K562 (cell line): ENCODE measurements around the gene PPIE. TPM values are rescaled to one million over a fixed set of nuclear protein-coding genes. Genes with fewer than 3 reads are reported as not detected.
A peak's percentile ranks its signal among the peaks of the same experiment; 100 is the strongest.
"Not testable (repeated sequence)": the region's sequence is repeated elsewhere in the genome, so short reads cannot be mapped to it uniquely, and the experiment has no call there.

Source experiments
- ATF3 ChIP-seq, 2 experiments: fragments of 450-650 bp in 1 of 2; sonication (generic) in 1 of 2; formaldehyde crosslinking in 1 of 2; IDR thresholded peaks in 1 of 2; conservative IDR thresholded peaks in 1 of 2; 2 replicates each; pipeline versions ENCODE4 v1.6.1 to v1.8.1; 2016 to 2023; ENCODE audit warnings: mild to moderate bottlenecking in 2 of 2, moderate library complexity in 2 of 2, inconsistent platforms in 1 of 2, missing genetic modification reagents in 1 of 2
- ETV1 ChIP-seq: fragments of 450-650 bp; conservative IDR thresholded peaks from 2 replicates; pipeline ENCODE4 v1.6.1; 2016; ENCODE audit warnings: missing genetic modification characterization, control low read depth, low read depth, missing compliant biosample characterization
- GATAD2A ChIP-seq: fragments of 450-650 bp; IDR thresholded peaks from 2 replicates; pipeline ENCODE4 v1.6.1; 2017
- GMEB1 ChIP-seq: fragments of 250-450 bp; sonication (Bioruptor Pico); IDR thresholded peaks from 2 replicates; pipeline ENCODE4 v1.4.0; 2020; ENCODE audit warnings: mild to moderate bottlenecking
- JUND ChIP-seq, 2 experiments: IDR thresholded peaks; 2 replicates in 1 of 2; 3 replicates in 1 of 2; pipeline ENCODE4 v1.6.1; 2011; ENCODE audit warnings: borderline replicate concordance in 2 of 2, low read depth in 2 of 2, low read length in 2 of 2, improper control_type of control experiment in 1 of 2, missing biosample characterization in 1 of 2, missing genetic modification characterization in 1 of 2, missing genetic modification reagents in 1 of 2
- KAT8 ChIP-seq: fragments of 450-650 bp; IDR thresholded peaks from 2 replicates; pipeline ENCODE4 v1.6.1; 2016; ENCODE audit warnings: low read depth, mild to moderate bottlenecking
- SP1 ChIP-seq: sonication (generic); formaldehyde crosslinking; IDR thresholded peaks from 2 replicates; pipeline ENCODE4 v1.8.1; 2022; ENCODE audit warnings: mild to moderate bottlenecking, missing genetic modification reagents
- TBP ChIP-seq: optimal IDR thresholded peaks from 2 replicates; pipeline ENCODE3; 2011; ENCODE audit warnings: low read depth, low read length, improper control_type of control experiment
- TEAD1 ChIP-seq, 2 experiments: fragments of 450-650 bp in 1 of 2; sonication (generic) in 1 of 2; formaldehyde crosslinking; IDR thresholded peaks; 2 replicates each; pipeline versions ENCODE4 v1.4.0 to v1.8.0; 2020 to 2022; ENCODE audit warnings: mild to moderate bottlenecking in 2 of 2, missing genetic modification reagents in 1 of 2
- THRB ChIP-seq: fragments of 450-650 bp; formaldehyde crosslinking; conservative IDR thresholded peaks from 2 replicates; pipeline ENCODE4 v1.4.0; 2022; ENCODE audit warnings: mild to moderate bottlenecking, missing genetic modification characterization
- ZNF232 ChIP-seq: sonication (generic); formaldehyde crosslinking; IDR thresholded peaks from 2 replicates; pipeline ENCODE4 v1.8.0; 2022; ENCODE audit warnings: mild to moderate bottlenecking, missing genetic modification reagents
- ZNF318 ChIP-seq, 2 experiments: fragments of 450-650 bp; IDR thresholded peaks; 2 replicates each; pipeline ENCODE4 v1.6.1; 2016; ENCODE audit warnings: mild to moderate bottlenecking in 2 of 2, borderline replicate concordance in 1 of 2, low read depth in 1 of 2, moderate library complexity in 1 of 2
- polyA plus RNA-seq, 8 experiments: library from polyadenylated mRNA; depleted of rRNA in 4 of 8; stranded (reverse) in 5 of 8; unstranded in 3 of 8; fragments of >200 nt; fragmentation: Nextera tagmentation in 2 of 8; fragmentation: Illumina TruSeq in 1 of 8; extraction: Ambion mirVana in 2 of 8; extraction: Trizol in 1 of 8; gene quantifications; 2 replicates each; pipeline versions ENCODE4 v1.2.1 to v1.2.3, GENCODE V29; 2011 to 2014; ENCODE audit warnings: inconsistent platforms in 1 of 8, missing spikeins in 1 of 8
- total RNA-seq, 7 experiments: library from RNA; depleted of rRNA in 6 of 7; stranded (reverse); fragments of >200 nt in 6 of 7; fragmentation: Illumina TruSeq in 2 of 7; extraction: Trizol in 2 of 7; gene quantifications; 2 replicates each; pipeline versions ENCODE4 v1.2.1 to v1.2.3, GENCODE V29; 2011 to 2021; ENCODE audit warnings: low replicate concordance in 1 of 7

The PPIE gene
- total and polyA plus RNA-seq, 9 of the 15 experiments (the other 6 are each of a cell fraction or from before 2014, with no cell fraction given): 75.4 to 444 (median 131) TPM

GRCh38 chr1:39798859-39799769, 60.4 kb downstream of the PPIE start (continued):
- TF ChIP-seq ZNF318 (IDR thresholded peaks at IDR 0.05; ENCODE audit: borderline replicate concordance in 1 of 2, low read depth in 1 of 2): peak in 1 of 2 experiments; percentile 45; a peak in 1 of 4 replicates
- TF ChIP-seq ATF3 (IDR thresholded peaks at IDR 0.05): not testable (repeated sequence)
- TF ChIP-seq ATF3 (CRISPR knock-in tag; conservative IDR thresholded peaks at IDR 0.05): 0 out of 2 replicates have a peak, but pooled peaks have one; percentile 51
- peak; percentile 79 for TF ChIP-seq JUND (IDR thresholded peaks at IDR 0.05; ENCODE audit: borderline replicate concordance, low read depth, low read length)
- peak; percentile 23; the same call in 1 of the 3 replicates for TF ChIP-seq JUND (tag; IDR thresholded peaks at IDR 0.05; ENCODE audit: borderline replicate concordance, low read depth, low read length)
- peak; percentile 51 to 78; a peak in 1 of 4 replicates for TF ChIP-seq TEAD1 (CRISPR knock-in tag; IDR thresholded peaks at IDR 0.05)
- peak; percentile 73 for TF ChIP-seq SP1 (CRISPR knock-in tag)
- TF ChIP-seq GATAD2A: peak; percentile 46; the same call in 1 of the 2 replicates
- TF ChIP-seq GMEB1 (CRISPR knock-in tag): peak; percentile 37
- TF ChIP-seq ETV1 (tag): peak; percentile 96
- TF ChIP-seq KAT8: peak; percentile 77; the same call in 1 of the 2 replicates
- TF ChIP-seq ZNF232 (CRISPR knock-in tag): peak; percentile 80; the same call in 1 of the 2 replicates
- TF ChIP-seq TBP: peak; percentile 58
- peak; percentile 68; the same call in 1 of the 2 replicates for TF ChIP-seq THRB (CRISPR knock-in tag)
